SK-N-SH (cell line): ENCODE measurements around the gene MTHFD1L. TPM values are rescaled to one million over a fixed set of nuclear protein-coding genes. Genes with fewer than 3 reads are reported as not detected.

Experiments
- CTCF ChIA-PET: fragments of 300-600, 350-600 bp; formaldehyde crosslinking; extraction: SDS; loops from one replicate; lab custom pipeline; 2021; lab: Yijun Ruan, JAX
- POLR2A ChIA-PET: fragments of 350-600 bp; sonication (Branson Sonifier 250); formaldehyde crosslinking; extraction: SDS; loops from one replicate; lab custom pipeline; 2020; ENCODE audit warnings: antibody characterized with exemption, inconsistent platforms; lab: Yijun Ruan, JAX
- DNase-seq: peaks from one replicate; pipeline ENCODE4 v3.0.0; 2012
- H2AFZ ChIP-seq: fragments of 200-600 bp; sonication (generic); 2 replicates; pipeline ENCODE4 v1.8.1; 2016; ENCODE audit warnings: antibody characterized with exemption, mild to moderate bottlenecking, low read depth
- H3F3A ChIP-seq: fragments of 200-600 bp; sonication (generic); replicated peaks from 2 replicates; pipeline ENCODE3; 2016; ENCODE audit warnings: antibody characterized with exemption, mild to moderate bottlenecking; ENCODE audit not compliant: insufficient read depth
- H3K27ac ChIP-seq, 2 experiments: fragments of 200-500 bp in 1 of 2; fragments of 200-600 bp in 1 of 2; sonication (Bioruptor generic) in 1 of 2; sonication (generic), shearing (Covaris generic) in 1 of 2; 2 replicates each; pipeline versions ENCODE4 v1.5.1 to v1.6.1; 2014 to 2016; ENCODE audit warnings: low read depth in 2 of 2, inconsistent platforms in 1 of 2, low read length in 1 of 2, mild to moderate bottlenecking in 1 of 2, mixed read lengths in 1 of 2
- H3K27me3 ChIP-seq: fragments of 200-600 bp; sonication (generic), shearing (Covaris generic); 2 replicates; pipeline ENCODE4 v1.6.1; 2016; ENCODE audit warnings: mixed run types; ENCODE audit not compliant: insufficient read depth
- H3K36me3 ChIP-seq, 2 experiments: fragments of 200-500 bp in 1 of 2; fragments of 200-600 bp in 1 of 2; sonication (Bioruptor generic) in 1 of 2; sonication (generic) in 1 of 2; replicated peaks in 1 of 2; 2 replicates each; pipeline versions ENCODE3 to v1.5.1; 2014 to 2016; ENCODE audit warnings: low read length in 1 of 2, mild to moderate bottlenecking in 1 of 2; ENCODE audit not compliant: insufficient read depth in 2 of 2, control insufficient read depth in 1 of 2
- H3K4me1 ChIP-seq, 2 experiments: fragments of 200-500 bp in 1 of 2; fragments of 200-600 bp in 1 of 2; sonication (Bioruptor generic) in 1 of 2; sonication (generic), shearing (Covaris generic) in 1 of 2; 2 replicates each; pipeline versions ENCODE4 v1.5.1 to v1.6.1; 2014 to 2016; ENCODE audit warnings: low read depth in 1 of 2, low read length in 1 of 2, mixed run types in 1 of 2; ENCODE audit not compliant: insufficient read depth in 2 of 2, control insufficient read depth in 1 of 2
- H3K4me2 ChIP-seq: fragments of 200-600 bp; sonication (generic), shearing (Covaris generic); 2 replicates; pipeline ENCODE4 v1.6.1; 2017; ENCODE audit warnings: mixed run types
- H3K4me3 ChIP-seq, 2 experiments: fragments of 200-500 bp in 1 of 2; fragments of 200-600 bp in 1 of 2; sonication (Bioruptor generic) in 1 of 2; sonication (generic), shearing (Covaris generic) in 1 of 2; 2 replicates each; pipeline versions ENCODE4 v1.5.1 to v1.8.1; 2014 to 2016; ENCODE audit warnings: low read depth in 2 of 2, inconsistent platforms in 1 of 2, low read length in 1 of 2, mild to moderate bottlenecking in 1 of 2, mixed read lengths in 1 of 2, moderate library complexity in 1 of 2
- H3K79me2 ChIP-seq: fragments of 200-600 bp; sonication (generic); 2 replicates; pipeline ENCODE4 v1.8.1; 2017; ENCODE audit warnings: mild to moderate bottlenecking; ENCODE audit not compliant: insufficient read depth
- H3K9ac ChIP-seq: fragments of 200-600 bp; sonication (generic); 2 replicates; pipeline ENCODE4 v1.6.1; 2017; ENCODE audit warnings: mixed run types
- H3K9me2 ChIP-seq: fragments of 200-600 bp; sonication (generic); 2 replicates; pipeline ENCODE4 v1.6.1; 2017; ENCODE audit warnings: mixed run types
- H3K9me3 ChIP-seq: fragments of 200-600 bp; sonication (generic); 2 replicates; pipeline ENCODE4 v1.6.1; 2017; ENCODE audit warnings: mixed run types, mild to moderate bottlenecking, moderate library complexity
- H4K20me1 ChIP-seq: fragments of 200-600 bp; sonication (generic); 2 replicates; pipeline ENCODE4 v1.6.1; 2017; ENCODE audit warnings: mild to moderate bottlenecking, mixed run types; ENCODE audit not compliant: insufficient read depth
- CTCF ChIP-seq: fragments of 200-600 bp; sonication (generic); IDR thresholded peaks from 2 replicates; pipeline ENCODE4 v1.6.1; 2017; ENCODE audit warnings: antibody characterized with exemption, mild to moderate bottlenecking, moderate library complexity
- GABPA ChIP-seq: IDR thresholded peaks from 2 replicates; pipeline ENCODE4 v1.4.0; 2012; ENCODE audit warnings: low read depth, mild to moderate bottlenecking
- RFX5 ChIP-seq: IDR thresholded peaks from 2 replicates; pipeline ENCODE4 v1.6.1; 2012; ENCODE audit warnings: mild to moderate bottlenecking, improper control_type of control experiment, low read length
- RXRA ChIP-seq: IDR thresholded peaks from 2 replicates; pipeline ENCODE4 v1.4.0; 2012; ENCODE audit warnings: low read depth, mild to moderate bottlenecking, borderline replicate concordance
- SIN3A ChIP-seq: IDR thresholded peaks from 2 replicates; pipeline ENCODE4 v1.6.1; 2012; ENCODE audit warnings: low read depth, mild to moderate bottlenecking, low read length, moderate library complexity, borderline replicate concordance
- TCF12 ChIP-seq: IDR thresholded peaks from 2 replicates; pipeline ENCODE4 v1.4.0; 2012
- WGBS: methylation state at CpG from one replicate; pipeline ENCODE4 v1.1.6; 2017; ENCODE audit warnings: low lambda C conversion rate; 5-methylcytosine and 5-hydroxymethylcytosine counted together
- polyA plus RNA-seq, 3 experiments: library from polyadenylated mRNA; depleted of rRNA; stranded (reverse); fragments of >200 nt; gene quantifications; 2 replicates each; pipeline ENCODE4 v1.2.3, GENCODE V29; 2012
- TF ChIP-seq, protein P1 (sequence below): IDR thresholded peaks from 2 replicates; pipeline ENCODE4; 2012
- TF ChIP-seq, protein P2 (sequence below): fragments of 150-350 bp; IDR thresholded peaks from 2 replicates; pipeline ENCODE4 v1.6.1; 2017; ENCODE audit warnings: antibody characterized with exemption, low read length, low read depth, borderline replicate concordance

The MTHFD1L gene
- polyA plus RNA-seq, 1 of the 3 experiments (the other 2 are of a cell fraction) = 37.0 TPM

DNA sequence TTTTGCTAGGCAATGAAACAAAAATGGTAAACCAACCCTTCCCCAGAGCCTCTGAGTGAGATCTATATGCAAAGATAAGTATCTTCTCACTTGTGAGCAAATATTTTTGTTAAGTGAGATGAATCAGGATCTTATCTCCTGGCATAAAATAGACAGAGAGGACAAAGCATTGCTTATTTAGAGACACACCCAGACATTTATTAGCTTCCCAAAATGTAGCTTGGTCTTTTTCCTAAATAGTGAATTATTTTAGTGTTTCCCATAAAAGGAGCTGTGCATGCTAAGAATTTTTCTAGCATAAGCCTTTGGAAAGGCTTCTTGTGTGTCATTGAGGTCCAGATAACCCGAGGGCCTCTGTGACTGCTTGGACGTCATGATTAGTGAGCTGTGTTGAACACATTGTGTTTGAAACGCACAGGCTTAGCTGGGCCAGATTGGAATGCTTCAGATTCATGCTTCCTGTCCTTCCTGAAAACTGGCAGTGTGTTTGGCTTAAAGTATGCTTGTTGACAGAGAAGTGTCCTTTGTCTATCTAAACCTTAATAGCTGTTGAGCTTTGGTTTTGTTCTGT is 16.5 kb downstream of the MTHFD1L start (continued):
- TF ChIP-seq CTCF = no peak
- TF ChIP-seq TCF12 = no peak; the same call in 1 of the 2 replicates
- TF ChIP-seq, protein P1, sequence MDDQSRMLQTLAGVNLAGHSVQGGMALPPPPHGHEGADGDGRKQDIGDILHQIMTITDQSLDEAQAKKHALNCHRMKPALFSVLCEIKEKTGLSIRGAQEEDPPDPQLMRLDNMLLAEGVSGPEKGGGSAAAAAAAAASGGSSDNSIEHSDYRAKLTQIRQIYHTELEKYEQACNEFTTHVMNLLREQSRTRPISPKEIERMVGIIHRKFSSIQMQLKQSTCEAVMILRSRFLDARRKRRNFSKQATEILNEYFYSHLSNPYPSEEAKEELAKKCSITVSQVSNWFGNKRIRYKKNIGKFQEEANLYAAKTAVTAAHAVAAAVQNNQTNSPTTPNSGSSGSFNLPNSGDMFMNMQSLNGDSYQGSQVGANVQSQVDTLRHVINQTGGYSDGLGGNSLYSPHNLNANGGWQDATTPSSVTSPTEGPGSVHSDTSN = no peak; the same call in 1 of the 2 replicates
- TF ChIP-seq, protein P2, sequence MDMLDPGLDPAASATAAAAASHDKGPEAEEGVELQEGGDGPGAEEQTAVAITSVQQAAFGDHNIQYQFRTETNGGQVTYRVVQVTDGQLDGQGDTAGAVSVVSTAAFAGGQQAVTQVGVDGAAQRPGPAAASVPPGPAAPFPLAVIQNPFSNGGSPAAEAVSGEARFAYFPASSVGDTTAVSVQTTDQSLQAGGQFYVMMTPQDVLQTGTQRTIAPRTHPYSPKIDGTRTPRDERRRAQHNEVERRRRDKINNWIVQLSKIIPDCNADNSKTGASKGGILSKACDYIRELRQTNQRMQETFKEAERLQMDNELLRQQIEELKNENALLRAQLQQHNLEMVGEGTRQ = no peak
- no peak for TF ChIP-seq RFX5
- TF ChIP-seq GABPA = no peak
- no peak for TF ChIP-seq SIN3A

DNA sequence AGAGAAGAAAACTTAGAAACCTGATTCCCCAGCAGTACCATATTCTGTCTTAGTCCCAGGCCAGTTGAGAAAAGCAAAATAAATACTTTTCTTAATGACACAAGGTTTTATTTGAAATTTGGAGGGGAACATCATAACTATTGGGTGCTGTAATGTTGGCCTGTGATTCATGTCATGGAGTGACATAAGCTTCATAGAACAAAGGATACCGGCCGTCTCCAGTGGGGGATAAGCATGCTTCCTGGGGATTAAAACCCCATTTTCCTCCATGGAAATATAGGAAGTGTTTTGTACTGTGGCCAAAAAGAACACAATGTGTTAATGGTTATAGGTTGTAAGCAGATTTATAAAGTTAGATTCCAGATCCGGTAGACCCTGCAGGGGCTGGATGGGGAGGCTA is 18.0 kb downstream of the MTHFD1L start:
- H3K9me2 ChIP-seq = no peaks in the 10 kb centered on the region
- CTCF ChIA-PET = interaction anchor here (0.8 to 2.6 kb wide), 5 partner anchors 8 to 522 kb away, joined by 3 to 19 read pairs (median 7); no protein-coding TSS in a partner anchor
- 0 out of 2 replicates have a peak, but pooled peaks cover 8% of the 10 kb centered on the region for H4K20me1 ChIP-seq
- POLR2A ChIA-PET = no interaction called here
- H3K9me3 ChIP-seq = no peaks in the 10 kb centered on the region
- peaks cover 53% of the 10 kb centered on the region for H3K79me2 ChIP-seq
- H3K36me3 ChIP-seq = peaks cover 32 to 72% of the 10 kb centered on the region in 2 experiments
- no peak for DNase-seq
- H3K9ac ChIP-seq = no peak overlapping the region
- H3K4me3 ChIP-seq = no peak overlapping the region
- whole genome bisulfite sequencing = 93% methylated on average over 3 of the region's 3 CpGs
- H3K27ac ChIP-seq = no peak overlapping the region; a peak in 1 of 4 replicates
- TF ChIP-seq, protein P1 = no peak
- TF ChIP-seq, protein P2 = no peak
- TF ChIP-seq RXRA = no peak
- peaks cover 6 to 13% of the 10 kb centered on the region in 2 experiments; a peak in 3 of 4 replicates for H3K4me1 ChIP-seq
- H3K27me3 ChIP-seq = no peaks in the 10 kb centered on the region
- peaks cover 33% of the 10 kb centered on the region for H3F3A ChIP-seq
- H3K4me2 ChIP-seq = no peak overlapping the region
- no peak overlapping the region for H2AFZ ChIP-seq
